Upper lobe of left lung (tissue), 6 donors: ENCODE measurements around the gene DRAM1. TPM values are rescaled to one million over a fixed set of nuclear protein-coding genes. Genes with fewer than 3 reads are reported as not detected.
"Not testable (repeated sequence)": the region's sequence is repeated elsewhere in the genome, so short reads cannot be mapped to it uniquely, and the experiment has no call there.

Source experiments
- ATAC-seq, 2 donors: fragments of 200-7000 bp; cut with Tn5 transposase; one replicate each; pipeline ENCODE4 v1.9.1; 2022; ENCODE audit warnings: mild to moderate bottlenecking in 2 of 2, moderate library complexity in 2 of 2; ENCODE audit not compliant: low FRiP score in 2 of 2
- DNase-seq, 2 donors: peaks; one replicate each; pipeline ENCODE4 v3.0.0-alpha.2; 2019 to 2020
- H3K27ac ChIP-seq, 4 donors: fragments of 200-600 bp; sonication (generic); one replicate each; pipeline ENCODE4 v1.5.1; 2016 to 2019
- H3K27me3 ChIP-seq, 4 donors: fragments of 200-600 bp; sonication (generic); one replicate each; pipeline ENCODE4 v1.5.1; 2017 to 2019
- H3K36me3 ChIP-seq, 4 donors: fragments of 200-600 bp; sonication (generic); one replicate each; pipeline ENCODE4 v1.5.1; 2016 to 2019
- H3K4me1 ChIP-seq, 4 donors: fragments of 200-600 bp; sonication (generic); one replicate each; pipeline ENCODE4 v1.5.1; 2018 to 2019
- H3K4me3 ChIP-seq, 4 donors: fragments of 200-600 bp; sonication (generic); one replicate each; pipeline ENCODE4 v1.5.1; 2017 to 2019; ENCODE audit warnings: mild to moderate bottlenecking in 2 of 4, moderate library complexity in 1 of 4
- H3K9me3 ChIP-seq, 4 donors: fragments of 200-600 bp; sonication (generic); one replicate each; pipeline ENCODE4 v1.5.1; 2018 to 2019
- EP300 ChIP-seq, 4 donors: sonication (generic); formaldehyde crosslinking; IDR thresholded peaks; one replicate each; pipeline ENCODE4 v1.5.1; 2017; ENCODE audit warnings: antibody characterized with exemption in 4 of 4, control low read depth in 2 of 4
- POLR2A ChIP-seq, 4 donors: fragments of 450-650 bp; IDR thresholded peaks; one replicate each; pipeline ENCODE4 v1.5.1; 2016 to 2017; ENCODE audit warnings: antibody characterized with exemption in 4 of 4, mild to moderate bottlenecking in 2 of 4
- POLR2AphosphoS5 ChIP-seq, 2 donors: sonication (generic); formaldehyde crosslinking; IDR thresholded peaks; one replicate each; pipeline ENCODE4 v1.5.1; 2017; ENCODE audit warnings: antibody characterized with exemption in 2 of 2
- WGBS, 2 donors: methylation state at CpG; one replicate each; pipeline ENCODE4 v1.1.5; 2017 to 2018; 5-methylcytosine and 5-hydroxymethylcytosine counted together
- total RNA-seq, 6 donors: library from RNA; depleted of rRNA in 4 of 6; stranded (reverse); fragments of >200 nt in 4 of 6; gene quantifications; one replicate each; pipeline versions ENCODE4 v1.1.0 to v1.2.1, GENCODE V29; 2016 to 2021
- TF ChIP-seq, protein P1 (sequence below), 6 experiments: fragments of 450-650 bp in 4 of 6; fragments of 200-600 bp in 2 of 6; sonication (generic) in 2 of 6; IDR thresholded peaks; one replicate each; pipeline ENCODE4 v1.5.1; 2016 to 2019; ENCODE audit warnings: antibody characterized with exemption in 6 of 6
- donor health status: DM: no; HTN: no; CAD: no; lungs with moderate emphysema.
- donor health status: DM: no; HTN: yes; CAD: no; lungs with severe emphysema.

The DRAM1 gene
- total RNA-seq, 6 donors from 2014 or later = 28.9 to 203 (median 142) TPM

DNA sequence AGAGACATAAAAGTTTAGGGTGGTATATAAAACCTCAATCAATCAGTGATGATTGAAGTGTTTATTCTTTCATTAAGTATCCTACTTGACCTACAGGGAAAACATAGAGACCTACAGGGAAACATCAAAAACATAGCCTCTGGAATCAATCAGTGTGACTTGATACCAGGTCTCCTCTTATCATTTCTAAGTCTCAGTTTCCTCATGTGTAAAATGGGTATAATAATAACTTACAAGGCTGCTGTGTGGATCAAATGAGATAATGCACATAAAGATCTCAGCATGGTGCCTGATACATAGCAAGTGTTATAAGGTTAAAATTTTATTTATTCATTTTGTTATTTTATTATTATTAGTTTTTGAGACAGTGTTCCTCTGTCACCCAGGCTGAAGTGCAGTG lies 24.4 kb upstream of the DRAM1 start:
- TF ChIP-seq POLR2A (IDR thresholded peaks at IDR 0.05) = no peak
- TF ChIP-seq, protein P1, sequence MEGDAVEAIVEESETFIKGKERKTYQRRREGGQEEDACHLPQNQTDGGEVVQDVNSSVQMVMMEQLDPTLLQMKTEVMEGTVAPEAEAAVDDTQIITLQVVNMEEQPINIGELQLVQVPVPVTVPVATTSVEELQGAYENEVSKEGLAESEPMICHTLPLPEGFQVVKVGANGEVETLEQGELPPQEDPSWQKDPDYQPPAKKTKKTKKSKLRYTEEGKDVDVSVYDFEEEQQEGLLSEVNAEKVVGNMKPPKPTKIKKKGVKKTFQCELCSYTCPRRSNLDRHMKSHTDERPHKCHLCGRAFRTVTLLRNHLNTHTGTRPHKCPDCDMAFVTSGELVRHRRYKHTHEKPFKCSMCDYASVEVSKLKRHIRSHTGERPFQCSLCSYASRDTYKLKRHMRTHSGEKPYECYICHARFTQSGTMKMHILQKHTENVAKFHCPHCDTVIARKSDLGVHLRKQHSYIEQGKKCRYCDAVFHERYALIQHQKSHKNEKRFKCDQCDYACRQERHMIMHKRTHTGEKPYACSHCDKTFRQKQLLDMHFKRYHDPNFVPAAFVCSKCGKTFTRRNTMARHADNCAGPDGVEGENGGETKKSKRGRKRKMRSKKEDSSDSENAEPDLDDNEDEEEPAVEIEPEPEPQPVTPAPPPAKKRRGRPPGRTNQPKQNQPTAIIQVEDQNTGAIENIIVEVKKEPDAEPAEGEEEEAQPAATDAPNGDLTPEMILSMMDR (IDR thresholded peaks at IDR 0.05) = no peak
- no peak for TF ChIP-seq EP300 (IDR thresholded peaks at IDR 0.05)
- TF ChIP-seq POLR2AphosphoS5 (IDR thresholded peaks at IDR 0.05) = no peak
- H3K27ac ChIP-seq = no peak overlapping the region
- DNase-seq (no peak), ATAC-seq (no peak)
- no peaks in the 10 kb centered on the region for H3K27me3 ChIP-seq
- H3K4me1 ChIP-seq = peaks cover 0 to 14% (median 9%) of the 10 kb centered on the region in 4 donors
- no peaks in the 10 kb centered on the region for H3K36me3 ChIP-seq
- H3K9me3 ChIP-seq = no peaks in the 10 kb centered on the region
- no peak overlapping the region for H3K4me3 ChIP-seq

DNA sequence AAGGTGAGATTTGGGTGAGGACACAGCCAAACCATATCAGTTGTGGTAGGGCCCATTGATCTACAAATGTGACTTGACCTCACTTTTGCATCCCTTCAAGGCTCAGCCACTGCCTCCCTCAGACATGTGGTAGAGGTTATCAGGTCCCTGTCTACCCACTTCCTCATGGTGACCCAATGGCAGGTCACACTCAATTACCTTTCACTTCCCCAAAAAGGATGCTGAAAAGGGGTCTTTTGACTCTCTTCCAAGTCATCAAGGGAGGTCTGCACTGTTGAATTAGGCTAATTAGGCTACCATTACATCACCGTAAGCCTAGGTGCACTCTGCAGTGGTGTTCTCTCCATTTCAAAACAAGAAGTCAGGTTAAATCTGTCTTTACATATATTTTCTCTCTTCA lies 22.6 kb upstream of the DRAM1 start:
- ATAC-seq (no peak), DNase-seq (no peak)
- Histone ChIP-seq H3K4me1 (peaks cover 0 to 14% (median 11%) of the 10 kb centered on the region in 4 donors), H3K9me3 (no peaks in the 10 kb centered on the region), H3K27ac (peak overlapping the region in 1 of 4 donors; percentile 62), H3K36me3 (no peaks in the 10 kb centered on the region), H3K4me3 (no peak overlapping the region), H3K27me3 (no peaks in the 10 kb centered on the region)
- 90 to 95% methylated on average over 1 of the region's 1 CpG for whole genome bisulfite sequencing, 2 donors
- no peak for TF ChIP-seq POLR2A (IDR thresholded peaks at IDR 0.05)
- TF ChIP-seq POLR2AphosphoS5 (IDR thresholded peaks at IDR 0.05) = no peak
- TF ChIP-seq, protein P1 (IDR thresholded peaks at IDR 0.05) = no peak
- TF ChIP-seq EP300 (IDR thresholded peaks at IDR 0.05) = no peak

DNA sequence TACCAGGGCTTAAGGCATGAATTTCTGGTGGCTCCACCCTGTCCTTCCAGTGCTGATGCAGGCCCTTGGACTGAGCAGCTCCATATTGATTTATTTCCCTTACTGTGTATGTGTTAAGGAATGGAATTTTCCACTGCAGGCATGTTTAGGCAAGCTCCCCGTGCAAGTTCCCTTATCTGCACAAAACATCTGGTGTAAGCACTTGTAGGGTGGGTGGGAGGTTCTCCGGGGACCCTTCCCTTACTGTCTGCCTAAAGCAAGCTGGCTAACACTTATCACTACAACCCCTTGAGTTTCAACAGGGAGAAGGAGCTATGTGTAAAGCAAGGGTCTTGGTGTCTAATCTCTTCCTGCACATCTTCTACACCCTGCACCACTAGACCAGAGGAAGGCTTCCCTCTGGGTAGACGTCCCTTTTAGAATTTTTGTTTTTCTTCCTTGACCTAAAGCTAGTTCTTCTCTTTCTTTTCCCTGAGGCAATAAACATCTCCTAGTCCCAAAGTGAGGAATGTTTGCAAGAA lies 22.0 kb upstream of the DRAM1 start:
- Histone ChIP-seq H3K4me3 (no peak overlapping the region), H3K9me3 (no peaks in the 10 kb centered on the region), H3K36me3 (no peaks in the 10 kb centered on the region), H3K27ac (peak overlapping the region in 1 of 4 donors; percentile 62), H3K4me1 (peaks cover 2 to 16% (median 13%) of the 10 kb centered on the region in 4 donors), H3K27me3 (no peaks in the 10 kb centered on the region)
- DNase-seq (no peak), ATAC-seq (peak in 1 of 2 donors; percentile 20)
- TF ChIP-seq EP300 (IDR thresholded peaks at IDR 0.05) (no peak), POLR2AphosphoS5 (IDR thresholded peaks at IDR 0.05) (no peak), POLR2A (IDR thresholded peaks at IDR 0.05) (no peak)
- TF ChIP-seq, protein P1 (IDR thresholded peaks at IDR 0.05) = no peak
- WGBS, 2 donors = 9 to 11% methylated on average over 3 of the region's 3 CpGs

- H3K36me3 ChIP-seq = no peaks in the 10 kb centered on the region
- H3K9me3 ChIP-seq = no peaks in the 10 kb centered on the region
- H3K27me3 ChIP-seq = no peaks in the 10 kb centered on the region
- no peak overlapping the region for H3K4me3 ChIP-seq
- TF ChIP-seq POLR2AphosphoS5 (IDR thresholded peaks at IDR 0.05) (no peak), POLR2A (IDR thresholded peaks at IDR 0.05) (no peak), EP300 (IDR thresholded peaks at IDR 0.05) (no peak)
- TF ChIP-seq, protein P1 (IDR thresholded peaks at IDR 0.05) = no peak
- H3K4me1 ChIP-seq = peaks cover 3 to 20% (median 15%) of the 10 kb centered on the region in 4 donors
- WGBS, 2 donors = 69 to 77% methylated on average over 3 of the region's 3 CpGs
- no peak for DNase-seq
- no peak for ATAC-seq
- peak overlapping the region in 1 of 4 donors; percentile 62 for H3K27ac ChIP-seq
These were observed 21.4 kb upstream of the DRAM1 start for GRCh38 chr12:101855976-101856375.

DNA sequence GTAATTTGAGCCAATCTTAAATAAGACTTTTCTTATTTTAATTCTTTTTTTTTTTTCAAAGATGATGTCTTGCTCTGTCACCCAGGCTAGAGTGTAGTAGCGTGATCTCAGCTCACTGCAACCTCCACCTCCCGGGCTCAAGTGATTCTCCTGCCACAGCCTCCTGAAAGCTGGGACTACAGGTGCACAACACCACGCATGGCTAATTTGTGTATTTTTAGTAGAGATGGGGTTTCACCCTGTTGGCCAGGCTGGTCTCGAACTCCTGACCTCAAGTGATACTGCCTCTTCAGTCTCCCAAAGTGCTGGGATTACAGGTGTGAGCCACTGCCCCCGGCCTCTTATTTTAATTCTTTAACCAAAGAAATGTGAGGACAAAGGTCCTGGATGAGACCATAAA lies 20.8 kb upstream of the DRAM1 start:
- H3K4me1 ChIP-seq = peaks cover 3 to 20% (median 15%) of the 10 kb centered on the region in 4 donors
- H3K4me3 ChIP-seq, H3K27me3 ChIP-seq, H3K9me3 ChIP-seq, ATAC-seq, DNase-seq, H3K36me3 ChIP-seq: not testable (repeated sequence)
- 92 to 93% methylated on average over 5 of the region's 5 CpGs for WGBS, 2 donors
- H3K27ac ChIP-seq = peak overlapping the region in 3 of 4 donors; percentile 1 to 54 (median 39)
